K562 (cell line): Measurements from ENCODE around the gene AAK1. TPM values are rescaled to one million over a fixed set of nuclear protein-coding genes. Genes with fewer than 3 reads are reported as not detected.
A peak's percentile ranks its signal among the peaks of the same experiment; 100 is the strongest.

ENCODE experiments used
- ATAC-seq: fragments of 200-7000 bp; cut with Tn5 transposase; 3 replicates; pipeline ENCODE4 v1.9.1; 2020; ENCODE audit warnings: moderate library complexity
- BruUV-seq: library from RNA; stranded (reverse); fragments of 400-500 nt; replicated peaks from 2 replicates; lab custom pipeline; 2021; lab: Mats Ljungman, UMichigan
- CTCF ChIA-PET: fragments of 300-600 bp; formaldehyde crosslinking; extraction: SDS; loops from one replicate; lab custom pipeline; 2021; ENCODE audit warnings: low intra/inter-chr PET ratio; lab: Yijun Ruan, JAX
- POLR2A ChIA-PET: fragments of 300-600, 350-650 bp; sonication (Branson Sonifier 250); formaldehyde crosslinking; extraction: SDS; loops from one replicate; lab custom pipeline; 2021; ENCODE audit warnings: antibody characterized with exemption, inconsistent platforms; lab: Yijun Ruan, JAX
- DNase-seq, 4 experiments: peaks; one replicate each; pipeline versions ENCODE4 v3.0.0 to v3.0.0-alpha.2; 2011 to 2018; ENCODE audit warnings: low spot score in 3 of 4, mixed read lengths in 3 of 4; ENCODE audit errors: extremely low read depth in 1 of 4
- FAIRE-seq: peaks from 2 replicates; lab custom pipeline; 2011; peaks lifted over from hg19 to GRCh38; lab: Jason Lieb, UNC
- H2AFZ ChIP-seq: 2 replicates; pipeline ENCODE4 v1.6.0; 2011; ENCODE audit warnings: low read depth, low read length, control low read depth, inconsistent platforms
- H3K27ac ChIP-seq: fragments of 200-600 bp; 3 replicates; pipeline ENCODE4 v1.8.0; 2011; ENCODE audit warnings: low read depth, mild to moderate bottlenecking, control low read depth, inconsistent platforms, low read length, moderate library complexity, mixed read lengths; ENCODE audit errors: extremely low read depth
- H3K27me3 ChIP-seq, 2 experiments: fragments of 300-600 bp in 1 of 2; 2 replicates in 1 of 2; 3 replicates in 1 of 2; pipeline versions ENCODE4 v1.6.0 to v1.8.0; 2011; ENCODE audit warnings: inconsistent platforms in 2 of 2, low read length in 2 of 2, mild to moderate bottlenecking in 1 of 2, mixed read lengths in 1 of 2, moderate library complexity in 1 of 2; ENCODE audit not compliant: control insufficient read depth in 2 of 2, insufficient read depth in 2 of 2
- H3K36me3 ChIP-seq: fragments of 300-600 bp; 3 replicates; pipeline ENCODE4 v1.8.0; 2011; ENCODE audit warnings: mild to moderate bottlenecking, low read length, inconsistent platforms; ENCODE audit not compliant: control insufficient read depth, insufficient read depth
- H3K4me1 ChIP-seq, 2 experiments: fragments of 200-600 bp in 1 of 2; replicated peaks in 1 of 2; 2 replicates in 1 of 2; 3 replicates in 1 of 2; pipeline versions ENCODE4 v1.5.1 to v1.8.0; 2011; ENCODE audit warnings: inconsistent platforms in 2 of 2, low read length in 2 of 2, mild to moderate bottlenecking in 1 of 2, mixed read lengths in 1 of 2, moderate library complexity in 1 of 2; ENCODE audit not compliant: control insufficient read depth in 2 of 2, insufficient read depth in 2 of 2
- H3K4me2 ChIP-seq: 2 replicates; pipeline ENCODE4 v1.6.1; 2011; ENCODE audit warnings: low read length, control low read depth, inconsistent platforms, mixed read lengths; ENCODE audit not compliant: insufficient read depth
- H3K4me3 ChIP-seq: fragments of 200-600 bp; sonication (generic), shearing (Covaris generic); 2 replicates; pipeline ENCODE4 v1.5.1; 2016; ENCODE audit warnings: control low read depth, inconsistent platforms
- H3K79me2 ChIP-seq: fragments of 200-600 bp; 3 replicates; pipeline ENCODE4 v1.8.0; 2011; ENCODE audit warnings: low read length, inconsistent platforms; ENCODE audit not compliant: control insufficient read depth, insufficient read depth
- H3K9ac ChIP-seq, 2 experiments: 2 replicates each; pipeline versions ENCODE4 v1.6.0 to v1.6.1; 2011; ENCODE audit warnings: low read depth in 2 of 2, low read length in 2 of 2, control low read depth in 1 of 2, inconsistent platforms in 1 of 2, mild to moderate bottlenecking in 1 of 2, mixed read lengths in 1 of 2; ENCODE audit not compliant: insufficient read depth in 1 of 2
- H3K9me1 ChIP-seq: one replicate; pipeline ENCODE4 v1.6.0; 2011; ENCODE audit warnings: inconsistent platforms, mild to moderate bottlenecking, low read length, moderate library complexity; ENCODE audit not compliant: control insufficient read depth, insufficient read depth
- H3K9me3 ChIP-seq: replicated peaks from 2 replicates; pipeline ENCODE4 v1.5.1; 2011; ENCODE audit warnings: low read depth, low read length, inconsistent platforms; ENCODE audit not compliant: control insufficient read depth, insufficient read depth
- H4K20me1 ChIP-seq: replicated peaks from 2 replicates; pipeline ENCODE4 v1.6.1; 2011; ENCODE audit warnings: low read length, inconsistent platforms, mixed read lengths; ENCODE audit not compliant: control insufficient read depth, insufficient read depth
- AFF1 ChIP-seq, 2 experiments: fragments of 450-650 bp; IDR thresholded peaks; 2 replicates each; pipeline ENCODE4 v1.6.1; 2018; ENCODE audit warnings: mild to moderate bottlenecking in 2 of 2, low read depth in 1 of 2; ENCODE audit not compliant: partially characterized antibody in 2 of 2
- ARNT ChIP-seq, 2 experiments: fragments of 450-650 bp; IDR thresholded peaks; 2 replicates each; pipeline ENCODE4 v1.6.1; 2016; ENCODE audit warnings: mild to moderate bottlenecking in 1 of 2
- BDP1 ChIP-seq: IDR thresholded peaks from 3 replicates; pipeline ENCODE4 v1.6.1; 2011; ENCODE audit not compliant: insufficient read length, insufficient read depth
- CREB1 ChIP-seq, 2 experiments: sonication (generic) in 1 of 2; formaldehyde crosslinking in 1 of 2; IDR thresholded peaks; 2 replicates each; pipeline versions ENCODE4 v1.6.1 to v1.8.0; 2012 to 2022; ENCODE audit warnings: inconsistent platforms in 1 of 2, mild to moderate bottlenecking in 1 of 2, missing genetic modification reagents in 1 of 2, moderate library complexity in 1 of 2
- CSDE1 ChIP-seq, 2 experiments: fragments of 450-650 bp; IDR thresholded peaks; 2 replicates each; pipeline ENCODE4 v1.6.1; 2016; ENCODE audit warnings: mild to moderate bottlenecking in 1 of 2
- E2F5 ChIP-seq: sonication (generic); formaldehyde crosslinking; IDR thresholded peaks from 2 replicates; pipeline ENCODE4 v1.8.0; 2022; ENCODE audit warnings: mild to moderate bottlenecking, missing genetic modification reagents
- FIP1L1 ChIP-seq: fragments of 200-400 bp; formaldehyde crosslinking; IDR thresholded peaks from 2 replicates; pipeline ENCODE4 v1.6.1; 2018; ENCODE audit warnings: mild to moderate bottlenecking, low read depth, low read length; ENCODE audit not compliant: poor library complexity, severe bottlenecking
- FOXJ3 ChIP-seq: sonication (generic); formaldehyde crosslinking; IDR thresholded peaks from 2 replicates; pipeline ENCODE4 v1.4.0; 2020; ENCODE audit warnings: mild to moderate bottlenecking, missing genetic modification reagents
- HDAC1 ChIP-seq, 2 experiments: fragments of 450-650 bp; IDR thresholded peaks; 2 replicates each; pipeline ENCODE4 v1.6.1; 2016 to 2017; ENCODE audit warnings: inconsistent platforms in 1 of 2, mild to moderate bottlenecking in 1 of 2, moderate library complexity in 1 of 2
- ID3 ChIP-seq, 2 experiments: fragments of 250-450 bp in 1 of 2; fragments of 450-650 bp in 1 of 2; sonication (Bioruptor Pico) in 1 of 2; IDR thresholded peaks; 2 replicates each; pipeline versions ENCODE4 v1.6.1 to v1.8.0; 2016 to 2021; ENCODE audit warnings: mild to moderate bottlenecking in 2 of 2, moderate library complexity in 2 of 2, missing compliant biosample characterization in 1 of 2, missing genetic modification characterization in 1 of 2
- MCM2 ChIP-seq: fragments of 450-650 bp; IDR thresholded peaks from 2 replicates; pipeline ENCODE4 v1.6.1; 2017; ENCODE audit warnings: low read depth, mild to moderate bottlenecking
- MLX ChIP-seq, 2 experiments: fragments of 450-650 bp in 1 of 2; sonication (generic) in 1 of 2; formaldehyde crosslinking; conservative IDR thresholded peaks; 2 replicates each; pipeline versions ENCODE4 v1.4.0 to v1.8.1; 2020 to 2022; ENCODE audit warnings: mild to moderate bottlenecking in 1 of 2, missing genetic modification reagents in 1 of 2
- NBN ChIP-seq: fragments of 450-650 bp; IDR thresholded peaks from 2 replicates; pipeline ENCODE4 v1.6.1; 2016; ENCODE audit warnings: low read depth, mild to moderate bottlenecking
- OTX1 ChIP-seq: fragments of 450-650 bp; formaldehyde crosslinking; IDR thresholded peaks from 2 replicates; pipeline ENCODE4 v1.4.0; 2022; ENCODE audit warnings: mild to moderate bottlenecking
- RFX1 ChIP-seq: fragments of 450-650 bp; IDR thresholded peaks from 2 replicates; pipeline ENCODE4 v1.6.1; 2016; ENCODE audit warnings: mild to moderate bottlenecking, moderate library complexity
- ZNF408 ChIP-seq: fragments of 250-450 bp; sonication (Bioruptor Pico); IDR thresholded peaks from 2 replicates; pipeline ENCODE4 v1.4.0; 2020; ENCODE audit warnings: low read depth, mild to moderate bottlenecking, moderate library complexity
- ZNF511 ChIP-seq: sonication (generic); formaldehyde crosslinking; IDR thresholded peaks from 2 replicates; pipeline ENCODE4 v1.8.0; 2022; ENCODE audit warnings: mild to moderate bottlenecking, missing genetic modification reagents
- WGBS: fragments of 100-300 bp; shearing (Covaris generic); methylation state at CpG from one replicate; pipeline ENCODE4 v1.1.6; 2016; ENCODE audit warnings: low coverage, mixed read lengths; ENCODE audit not compliant: insufficient coverage; ENCODE audit errors: missing lambda C conversion rate; 5-methylcytosine and 5-hydroxymethylcytosine counted together
- in situ Hi-C: fragments of 300-500 bp; cut with MboI; formaldehyde crosslinking; loops from 4 replicates; pipeline ENCODE4 v1.15.0; 2018; ENCODE audit warnings: inconsistent platforms, mixed read lengths
- intact Hi-C: fragments of 100-400 bp; cut with micrococcal nuclease; formaldehyde crosslinking; loops from 2 replicates; pipeline ENCODE4 v1.14.2; 2022
- polyA plus RNA-seq, 8 experiments: library from polyadenylated mRNA; depleted of rRNA in 4 of 8; stranded (reverse) in 5 of 8; unstranded in 3 of 8; fragments of >200 nt; fragmentation: Nextera tagmentation in 2 of 8; fragmentation: Illumina TruSeq in 1 of 8; extraction: Ambion mirVana in 2 of 8; extraction: Trizol in 1 of 8; gene quantifications; 2 replicates each; pipeline versions ENCODE4 v1.2.1 to v1.2.3, GENCODE V29; 2011 to 2014; ENCODE audit warnings: inconsistent platforms in 1 of 8, missing spikeins in 1 of 8
- total RNA-seq, 7 experiments: library from RNA; depleted of rRNA in 6 of 7; stranded (reverse); fragments of >200 nt in 6 of 7; fragmentation: Illumina TruSeq in 2 of 7; extraction: Trizol in 2 of 7; gene quantifications; 2 replicates each; pipeline versions ENCODE4 v1.2.1 to v1.2.3, GENCODE V29; 2011 to 2021; ENCODE audit warnings: low replicate concordance in 1 of 7

AAK1 gene
- total and polyA plus RNA-seq, 9 of the 15 experiments (the other 6 are each of a cell fraction or from before 2014, with no cell fraction given) = 0.89 to 17.1 (median 6.0) TPM

- Histone ChIP-seq H3K79me2 (no peaks in the 10 kb centered on the region), H3K36me3 (no peaks in the 10 kb centered on the region), H3K9me1 (no peaks in the 10 kb centered on the region), H3K4me2 (no peak overlapping the region), H3K4me1 (peaks cover 0 to 6% of the 10 kb centered on the region in 2 experiments; a peak in 2 of 5 replicates), H3K27ac (no peak overlapping the region), H4K20me1 (no peaks in the 10 kb centered on the region), H3K4me3 (no peak overlapping the region), H3K9me3 (no peaks in the 10 kb centered on the region), H2AFZ (0 out of 2 replicates have a peak overlapping the region, but pooled peaks have one; percentile 49), H3K27me3 (no peaks in the 10 kb centered on the region), H3K9ac (no peak overlapping the region)
- POLR2A ChIA-PET = no interaction called here
- BruUV-seq = no TSS peak
- no peak for FAIRE-seq
- 18% methylated on average over 2 of the region's 2 CpGs for WGBS
- ATAC-seq = no peak
- CTCF ChIA-PET = no interaction called here
- in situ Hi-C loops (no loop called here), intact Hi-C loops (no loop called here)
- no peak for DNase-seq
- TF ChIP-seq FIP1L1 (no peak), ZNF511 (CRISPR knock-in tag) (no peak), AFF1 (IDR thresholded peaks at IDR 0.05; ENCODE audit: low read depth in 1 of 2, partially characterized antibody in 2 of 2) (no peak), NBN (no peak), E2F5 (no peak), RFX1 (no peak), ZNF408 (CRISPR knock-in tag) (no peak), CREB1 (IDR thresholded peaks at IDR 0.05) (no peak), CREB1 (CRISPR knock-in tag; IDR thresholded peaks at IDR 0.05) (no peak), MCM2 (no peak), BDP1 (no peak), MLX (CRISPR knock-in tag; conservative IDR thresholded peaks at IDR 0.05) (no peak), ARNT (IDR thresholded peaks at IDR 0.05) (no peak), HDAC1 (IDR thresholded peaks at IDR 0.05) (no peak), CSDE1 (IDR thresholded peaks at IDR 0.05) (no peak), ID3 (CRISPR knock-in tag; IDR thresholded peaks at IDR 0.05) (no peak), ID3 (tag; IDR thresholded peaks at IDR 0.05) (no peak), OTX1 (CRISPR knock-in tag) (no peak), FOXJ3 (CRISPR knock-in tag) (no peak)
Measured at GRCh38 chr2:69669666-69670065, 26.1 kb upstream of the AAK1 start.
